ENCODE results near the gene GALK1. TPM values are rescaled to one million over a fixed set of nuclear protein-coding genes. Genes with fewer than 3 reads are reported as not detected.

The GALK1 gene
- total and polyA plus RNA-seq, 9 of the 15 experiments (the other 6 are each of a cell fraction or from before 2014, with no cell fraction given): 0.45 to 51.6 (median 17.4) TPM

- TF ChIP-seq KLF16 (IDR thresholded peaks at IDR 0.05): no peak
- TF ChIP-seq TAF1 (IDR thresholded peaks at IDR 0.05; ENCODE audit: control insufficient read depth, extremely low read depth, insufficient read depth, low read length, severe bottlenecking): peak; percentile 29
- TF ChIP-seq RBM17 (IDR thresholded peaks at IDR 0.05; ENCODE audit: borderline replicate concordance, low read depth, low read length): no peak
- TF ChIP-seq, protein P1, sequence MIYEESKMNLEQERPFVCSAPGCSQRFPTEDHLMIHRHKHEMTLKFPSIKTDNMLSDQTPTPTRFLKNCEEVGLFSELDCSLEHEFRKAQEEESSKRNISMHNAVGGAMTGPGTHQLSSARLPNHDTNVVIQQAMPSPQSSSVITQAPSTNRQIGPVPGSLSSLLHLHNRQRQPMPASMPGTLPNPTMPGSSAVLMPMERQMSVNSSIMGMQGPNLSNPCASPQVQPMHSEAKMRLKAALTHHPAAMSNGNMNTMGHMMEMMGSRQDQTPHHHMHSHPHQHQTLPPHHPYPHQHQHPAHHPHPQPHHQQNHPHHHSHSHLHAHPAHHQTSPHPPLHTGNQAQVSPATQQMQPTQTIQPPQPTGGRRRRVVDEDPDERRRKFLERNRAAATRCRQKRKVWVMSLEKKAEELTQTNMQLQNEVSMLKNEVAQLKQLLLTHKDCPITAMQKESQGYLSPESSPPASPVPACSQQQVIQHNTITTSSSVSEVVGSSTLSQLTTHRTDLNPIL (CRISPR knock-in tag; IDR thresholded peaks at IDR 0.05): no peak
- 0 out of 2 replicates have a peak, but pooled peaks have one; percentile 47 for TF ChIP-seq KDM2B (CRISPR knock-in tag; IDR thresholded peaks at IDR 0.05)
- no peak for TF ChIP-seq ZHX1 (conservative IDR thresholded peaks at IDR 0.05; ENCODE audit: low read length)
- TF ChIP-seq ZBTB17 (CRISPR knock-in tag; IDR thresholded peaks at IDR 0.05): peak; percentile 90
- no peak for TF ChIP-seq JUN (IDR thresholded peaks at IDR 0.05; ENCODE audit: borderline replicate concordance, low read depth, low read length)
- TF ChIP-seq JUN (CRISPR knock-in tag; IDR thresholded peaks at IDR 0.05; ENCODE audit: borderline replicate concordance): no peak
- TF ChIP-seq LARP7 (IDR thresholded peaks at IDR 0.05): no peak
- peak; percentile 65 for TF ChIP-seq POLR2A (conservative IDR thresholded peaks at IDR 0.05)
- TF ChIP-seq, protein P2, sequence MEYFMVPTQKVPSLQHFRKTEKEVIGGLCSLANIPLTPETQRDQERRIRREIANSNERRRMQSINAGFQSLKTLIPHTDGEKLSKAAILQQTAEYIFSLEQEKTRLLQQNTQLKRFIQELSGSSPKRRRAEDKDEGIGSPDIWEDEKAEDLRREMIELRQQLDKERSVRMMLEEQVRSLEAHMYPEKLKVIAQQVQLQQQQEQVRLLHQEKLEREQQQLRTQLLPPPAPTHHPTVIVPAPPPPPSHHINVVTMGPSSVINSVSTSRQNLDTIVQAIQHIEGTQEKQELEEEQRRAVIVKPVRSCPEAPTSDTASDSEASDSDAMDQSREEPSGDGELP (CRISPR knock-in tag; IDR thresholded peaks at IDR 0.05; ENCODE audit: borderline replicate concordance): peak; percentile 78
- TF ChIP-seq RBFOX2 (IDR thresholded peaks at IDR 0.05; ENCODE audit: low read depth, low read length): peak; percentile 77
- TF ChIP-seq RB1 (IDR thresholded peaks at IDR 0.05; ENCODE audit: low read depth): peak; percentile 41; the same call in 1 of the 2 replicates
- TF ChIP-seq ELF2 (CRISPR knock-in tag; IDR thresholded peaks at IDR 0.05): peak; percentile 66; the same call in 1 of the 2 replicates
- TF ChIP-seq RBBP5 (IDR thresholded peaks at IDR 0.05; ENCODE audit: borderline replicate concordance, insufficient read depth, low read length, poor library complexity, severe bottlenecking): peak; percentile 62
- peak; percentile 82 to 96 (median 92); a peak in 5 of 6 replicates for TF ChIP-seq CTCF (IDR thresholded peaks at IDR 0.05 in 2 of 3, conservative IDR thresholded peaks at IDR 0.05 in 1 of 3; ENCODE audit: insufficient read depth in 2 of 3, low read depth in 1 of 3, low read length in 3 of 3)
- 0 out of 2 replicates have a peak, but pooled peaks have one; percentile 39 for TF ChIP-seq HDAC8 (tag; IDR thresholded peaks at IDR 0.05)
- TF ChIP-seq ZNF507 (tag; conservative IDR thresholded peaks at IDR 0.05): no peak
Measured at GRCh38 chr17:75764711-75765421, at the start of gene GALK1 (continued).

Data from K562 (cell line).